ENCODE measurements around the gene ADSS1.
"Not testable (repeated sequence)": the region's sequence is repeated elsewhere in the genome, so short reads cannot be mapped to it uniquely, and the experiment has no call there.

The ADSS1 gene

GRCh38 chr14:104734601-104734990, 10.6 kb downstream of the ADSS1 start:
- no peak for DNase-seq (ENCODE audit: low read depth)

DNA sequence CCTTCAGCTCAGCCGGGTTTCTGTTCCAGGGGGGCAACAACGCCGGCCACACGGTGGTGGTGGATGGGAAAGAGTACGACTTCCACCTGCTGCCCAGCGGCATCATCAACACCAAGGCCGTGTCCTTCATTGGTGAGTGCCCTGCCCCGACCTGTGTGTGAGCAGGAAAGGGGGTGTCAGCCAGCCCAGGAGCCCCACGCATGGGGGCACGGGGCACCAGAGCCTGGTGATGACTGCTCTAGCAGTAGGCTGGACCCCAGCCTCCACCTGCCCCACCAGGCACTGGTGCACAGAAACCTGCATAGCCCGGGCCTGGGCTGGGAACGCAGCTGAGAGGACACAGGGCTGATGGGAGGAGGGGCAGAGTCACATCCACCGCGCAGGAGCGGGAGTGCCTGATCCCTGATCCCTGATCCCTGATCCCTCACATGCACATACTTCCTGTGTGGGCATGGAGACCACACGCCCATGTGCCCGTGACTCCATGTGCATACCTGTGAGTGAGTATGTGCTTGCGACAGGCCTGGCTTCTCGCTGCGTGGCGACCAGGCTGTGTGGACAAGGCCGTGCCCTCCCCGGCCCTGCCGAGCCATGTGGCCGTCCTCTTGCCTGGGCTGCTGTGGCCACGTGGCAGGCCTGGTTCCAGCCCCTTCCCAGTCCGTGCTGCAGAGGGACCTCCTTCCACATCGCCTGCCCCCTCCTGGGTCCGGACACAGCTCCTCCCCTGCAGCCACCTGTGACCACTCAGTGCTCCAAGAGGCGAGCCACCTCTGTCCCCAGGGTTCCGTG, 11.2 kb downstream of the ADSS1 start:
- DNase-seq (ENCODE audit: low read depth) = no peak

DNA sequence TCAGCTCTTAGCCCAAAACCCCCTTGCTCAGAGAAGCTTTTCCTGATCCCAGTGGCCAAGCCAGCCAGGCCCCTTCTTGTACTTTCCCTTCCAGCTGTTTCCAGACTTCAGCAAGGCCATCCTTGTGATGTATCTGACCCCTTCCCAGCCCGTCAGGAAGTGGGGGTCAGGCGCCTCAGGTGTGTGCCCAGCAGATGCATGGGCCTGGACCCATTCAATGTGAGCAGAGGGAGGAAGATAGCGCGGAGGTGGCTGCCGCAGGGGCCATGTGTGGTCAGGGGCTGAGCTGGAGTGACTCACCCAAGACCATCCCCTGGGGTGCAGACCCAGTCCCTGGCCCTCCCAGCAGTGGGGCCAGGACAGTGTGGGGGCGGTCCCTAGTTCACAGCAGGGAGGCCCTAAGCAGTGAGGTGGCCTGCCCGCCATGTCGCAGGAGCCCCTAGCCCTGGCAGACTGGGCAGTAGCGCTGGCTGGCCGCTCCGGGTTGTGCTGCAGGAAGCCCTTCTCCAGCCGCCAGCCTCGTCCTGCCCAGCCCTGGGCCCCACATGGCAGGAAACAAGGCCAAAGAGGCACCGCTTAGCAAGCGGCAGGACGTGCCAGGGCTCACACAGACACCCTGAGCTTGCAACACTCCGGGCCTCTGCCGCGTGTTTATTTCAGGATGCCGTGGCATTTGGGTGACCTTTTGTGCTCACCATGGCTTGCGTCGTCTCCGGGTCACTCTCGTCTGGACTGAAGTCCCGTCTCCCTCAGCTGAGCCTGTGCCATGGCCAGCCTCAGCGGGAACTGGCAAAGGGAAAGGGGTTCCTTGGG, 12.0 kb downstream of the ADSS1 start:
- no peak for DNase-seq (ENCODE audit: low read depth)

GRCh38 chr14:104738375-104739019, 14.5 kb downstream of the ADSS1 start:
- no peak for DNase-seq (ENCODE audit: low read depth)

DNA sequence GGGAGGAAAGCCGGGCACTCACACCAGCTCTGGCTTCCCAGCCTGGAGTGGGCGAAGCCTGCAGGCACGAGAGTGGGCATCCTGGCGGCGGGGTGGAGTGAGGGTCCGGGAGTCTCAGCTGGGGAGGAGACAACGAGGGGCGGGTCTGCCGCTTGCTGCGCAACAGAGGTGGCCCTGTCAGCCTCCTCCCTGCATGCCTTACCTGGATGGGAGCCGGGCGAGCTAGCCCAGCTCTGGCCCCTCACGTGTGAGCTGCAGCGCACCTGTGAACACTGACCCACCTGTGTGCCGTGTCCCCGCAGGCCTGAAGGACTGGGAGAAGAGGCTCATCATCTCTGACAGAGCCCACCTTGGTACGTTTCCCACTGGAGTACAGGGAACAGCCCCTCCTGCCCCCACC, 15.0 kb downstream of the ADSS1 start:
- DNase-seq (ENCODE audit: low read depth) = no peak

- no peak for DNase-seq (ENCODE audit: low read depth)
These were observed 15.8 kb downstream of the ADSS1 start for GRCh38 chr14:104739546-104740516.

DNA sequence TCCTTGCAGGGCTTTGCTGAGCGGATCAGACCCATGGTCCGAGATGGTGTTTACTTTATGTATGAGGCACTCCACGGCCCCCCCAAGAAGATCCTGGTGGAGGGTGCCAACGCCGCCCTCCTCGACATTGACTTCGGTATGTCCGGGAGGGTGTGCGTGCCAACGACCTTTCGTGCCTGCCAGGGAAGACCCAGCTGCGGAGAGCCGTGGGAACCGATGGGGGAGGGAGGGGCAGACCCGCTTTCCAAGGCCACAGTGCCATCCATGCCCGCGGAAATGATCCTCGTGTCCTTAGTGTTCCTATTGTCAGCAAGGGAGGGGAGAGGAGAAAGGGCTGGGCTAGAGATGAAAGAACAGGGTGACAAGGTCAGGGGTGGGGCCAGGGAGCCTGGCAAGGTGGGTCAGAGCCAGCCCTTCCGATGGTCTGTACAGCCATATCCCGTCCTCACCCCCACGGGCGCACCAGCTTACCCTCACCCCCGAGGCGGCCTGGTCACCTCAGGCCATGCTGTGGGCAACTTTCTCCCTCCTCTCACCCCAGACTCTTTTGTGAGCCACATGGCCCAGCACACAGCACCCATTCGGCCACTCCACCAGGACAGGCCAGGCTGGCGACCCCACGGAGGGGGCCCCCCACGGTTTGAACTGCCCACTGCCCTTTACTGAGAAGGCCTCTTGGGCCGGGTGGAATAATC, 17.2 kb downstream of the ADSS1 start:
- no peak for DNase-seq (ENCODE audit: low read depth)

DNA sequence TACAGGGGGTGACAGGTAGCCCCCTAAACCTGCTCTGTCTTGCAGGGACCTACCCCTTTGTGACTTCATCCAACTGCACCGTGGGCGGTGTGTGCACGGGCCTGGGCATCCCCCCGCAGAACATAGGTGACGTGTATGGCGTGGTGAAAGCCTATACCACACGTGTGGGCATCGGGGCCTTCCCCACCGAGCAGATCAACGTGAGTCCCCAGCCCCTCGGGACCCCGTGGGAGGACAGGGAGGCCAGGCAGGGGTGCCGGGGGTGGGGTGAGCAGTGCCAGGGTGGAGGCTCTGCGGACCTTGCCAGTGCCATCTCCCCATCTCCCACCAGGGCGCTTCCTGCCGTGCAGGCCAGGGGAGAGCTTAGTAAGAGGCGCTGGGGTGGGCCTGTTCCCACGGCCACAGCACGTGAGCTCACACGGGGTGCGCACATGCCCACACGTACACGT, 17.8 kb downstream of the ADSS1 start:
- DNase-seq (ENCODE audit: low read depth) = no peak

- DNase-seq (ENCODE audit: low read depth) = no peak
These were observed 18.8 kb downstream of the ADSS1 start for GRCh38 chr14:104742586-104743455.

DNA sequence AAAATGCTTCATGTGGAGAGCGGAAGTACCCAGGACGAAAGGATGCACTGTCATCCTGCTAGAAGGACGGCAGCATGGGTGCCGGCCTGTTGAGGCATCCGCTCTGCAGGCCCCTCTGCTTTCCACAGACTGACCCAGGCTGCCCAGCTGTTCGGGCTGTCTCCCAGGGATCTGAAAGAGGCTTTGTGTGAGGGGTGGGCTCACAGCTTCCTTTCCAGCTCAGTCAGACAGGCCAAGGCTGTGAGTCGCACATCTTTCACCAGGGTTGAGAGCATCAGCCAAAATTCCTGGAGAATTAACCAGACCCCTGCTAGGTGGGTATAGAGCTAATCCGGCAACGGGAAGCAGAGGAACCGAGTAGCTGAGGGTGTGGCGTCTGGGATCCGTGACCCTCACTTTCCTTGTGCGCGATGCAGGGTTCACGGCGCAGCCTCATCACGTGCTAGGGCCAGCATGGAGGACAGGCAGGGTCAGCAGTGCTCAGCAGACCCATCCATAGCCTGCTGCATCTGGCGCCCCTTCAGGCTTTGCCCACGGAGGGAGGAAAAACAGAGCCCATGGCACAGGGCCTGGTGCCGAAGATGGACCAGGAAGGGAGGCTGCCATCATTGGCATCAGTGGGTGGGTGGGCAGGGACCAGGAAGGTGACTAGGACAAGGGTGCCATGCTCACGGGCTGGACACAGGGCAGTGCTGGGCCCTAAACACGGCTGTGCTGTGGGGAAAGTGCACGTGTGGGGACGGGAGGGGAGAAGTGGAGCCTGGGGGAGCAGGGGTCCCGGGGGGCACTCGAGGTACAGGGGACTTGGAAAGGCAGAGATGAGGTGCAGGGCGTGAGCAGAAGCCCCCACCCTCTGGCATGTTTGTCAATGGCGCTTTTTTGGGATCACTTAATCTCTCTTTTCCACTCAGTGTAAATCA, 19.7 kb downstream of the ADSS1 start:
- DNase-seq (ENCODE audit: low read depth) = no peak

- DNase-seq (ENCODE audit: low read depth) = no peak
These were observed 20.5 kb downstream of the ADSS1 start for GRCh38 chr14:104744484-104744883.

- no peak for DNase-seq (ENCODE audit: low read depth)
These were observed 21.4 kb downstream of the ADSS1 start for GRCh38 chr14:104745431-104745830.

DNA sequence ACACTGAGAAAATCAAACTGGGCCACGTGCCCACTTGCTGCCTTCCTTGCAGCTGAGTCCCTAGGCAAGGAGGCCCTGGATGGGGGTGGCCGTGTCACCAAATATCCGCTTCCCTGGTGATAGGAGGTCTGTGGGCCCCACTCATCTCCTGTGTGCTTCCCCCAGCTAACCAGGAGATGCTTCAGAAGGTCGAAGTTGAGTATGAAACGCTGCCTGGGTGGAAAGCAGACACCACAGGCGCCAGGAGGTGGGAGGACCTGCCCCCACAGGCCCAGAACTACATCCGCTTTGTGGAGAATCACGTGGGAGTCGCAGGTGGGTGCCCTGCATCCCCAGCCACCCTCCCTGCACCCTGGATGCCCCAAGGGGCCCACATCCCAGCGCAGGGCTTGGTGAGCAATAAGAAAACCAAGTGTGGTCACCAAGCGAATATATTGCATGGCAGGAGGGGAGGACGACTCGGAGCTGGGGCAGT, 22.1 kb downstream of the ADSS1 start:
- DNase-seq (ENCODE audit: low read depth) = no peak

- DNase-seq (ENCODE audit: low read depth) = no peak
These were observed 23.0 kb downstream of the ADSS1 start for GRCh38 chr14:104746934-104747481.

DNA sequence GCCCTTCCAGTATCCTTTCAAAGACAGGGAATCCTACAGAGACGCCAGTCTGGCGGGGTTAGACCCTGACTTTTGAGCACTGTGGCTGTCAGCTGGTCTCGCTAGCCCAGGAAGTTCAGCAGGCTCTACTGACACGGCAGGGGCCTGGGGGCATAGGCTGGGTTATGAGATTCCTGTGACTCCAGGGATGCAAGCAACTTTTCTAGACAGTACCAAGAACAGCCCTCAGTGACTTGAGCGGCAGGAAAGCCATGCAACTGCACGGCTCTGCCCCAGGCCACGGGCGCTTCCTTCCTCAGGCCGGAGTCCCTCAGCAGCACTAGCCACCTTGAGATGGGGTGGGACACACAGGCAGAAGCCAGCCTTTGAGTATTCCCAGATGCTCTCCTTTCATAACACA, 23.8 kb downstream of the ADSS1 start:
- no peak for DNase-seq (ENCODE audit: low read depth)

DNA sequence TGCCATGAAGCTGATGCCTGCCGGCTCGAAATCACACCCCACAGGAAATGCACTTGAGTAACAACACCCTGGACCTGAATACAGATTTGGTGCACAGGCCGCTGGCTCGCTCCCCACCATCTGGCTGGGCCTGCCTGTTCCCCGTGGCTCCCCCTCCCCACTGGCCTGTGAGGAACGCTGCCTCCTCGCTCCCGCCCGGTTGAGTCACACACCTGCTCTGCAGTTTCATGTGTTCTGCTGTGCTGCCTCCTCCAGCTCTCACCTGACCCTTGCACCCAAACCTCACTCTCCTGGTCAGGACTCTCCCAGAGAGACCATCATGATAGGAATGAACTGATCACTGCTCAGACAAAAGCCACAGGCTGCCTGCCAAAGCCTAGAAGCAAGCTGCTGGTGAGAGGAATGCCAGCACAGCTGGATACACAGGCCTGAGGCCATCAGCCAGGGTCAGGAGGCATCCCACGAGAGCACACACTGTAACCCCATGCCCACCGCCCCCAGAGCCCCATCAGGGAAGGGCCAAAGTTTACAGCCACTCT, 25.2 kb downstream of the ADSS1 start:
- DNase-seq (ENCODE audit: low read depth) = no peak

DNA sequence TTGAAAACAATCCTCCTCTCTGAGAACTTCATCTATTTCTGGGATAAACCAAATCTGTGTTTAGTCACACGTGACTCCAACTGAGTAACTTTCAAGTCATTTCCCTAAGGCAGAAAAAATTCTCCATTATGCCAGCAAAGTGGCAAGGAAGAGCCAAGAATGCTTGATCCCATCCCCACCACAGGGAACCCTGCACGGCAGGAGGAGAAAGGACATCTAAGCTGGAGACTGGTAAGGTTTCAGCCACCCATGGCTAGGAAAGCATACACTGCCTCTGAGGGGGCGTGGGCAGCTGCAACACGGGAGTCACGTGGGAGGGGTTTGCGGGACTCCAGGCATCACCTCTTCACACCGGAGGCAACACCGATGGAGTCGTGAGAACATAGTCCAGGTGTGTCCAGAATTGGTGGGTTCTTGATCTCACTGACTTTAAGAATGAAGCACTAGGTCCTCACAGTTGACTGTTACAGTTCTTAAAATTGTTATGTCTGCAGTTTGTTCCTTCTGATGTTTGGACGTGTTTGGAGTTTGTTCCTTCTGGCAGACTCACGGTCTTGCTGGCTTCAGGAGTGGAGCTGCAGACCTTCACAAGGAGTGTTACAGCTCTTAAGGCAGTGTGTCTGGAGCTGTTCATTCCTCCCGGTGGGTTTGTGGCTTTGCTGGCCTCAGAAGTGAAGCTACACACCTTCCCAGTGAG, 26.2 kb downstream of the ADSS1 start:
- no peak for DNase-seq (ENCODE audit: low read depth)

DNA sequence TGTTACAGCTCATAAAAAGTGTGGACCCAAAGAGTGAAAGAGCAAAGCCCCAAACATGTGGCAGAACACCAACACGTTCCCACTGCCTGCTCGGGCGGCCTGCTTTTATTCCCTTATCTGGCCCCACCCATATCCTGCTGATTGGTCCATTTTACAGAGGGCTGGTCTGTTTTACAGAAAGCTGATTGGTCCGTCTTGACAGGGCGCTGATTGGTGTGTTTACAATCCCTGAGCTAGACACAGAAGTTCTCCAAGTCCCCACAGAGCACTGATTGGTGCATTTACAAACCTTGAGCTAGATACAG, 26.7 kb downstream of the ADSS1 start:
- DNase-seq (ENCODE audit: low read depth) = not testable (repeated sequence)
